ENCODE data around the gene IER2. TPM values are rescaled to one million over a fixed set of nuclear protein-coding genes. Genes with fewer than 3 reads are reported as not detected.

The IER2 gene
- total RNA-seq, 1 experiment from 2014 or later: 164 TPM

DNA sequence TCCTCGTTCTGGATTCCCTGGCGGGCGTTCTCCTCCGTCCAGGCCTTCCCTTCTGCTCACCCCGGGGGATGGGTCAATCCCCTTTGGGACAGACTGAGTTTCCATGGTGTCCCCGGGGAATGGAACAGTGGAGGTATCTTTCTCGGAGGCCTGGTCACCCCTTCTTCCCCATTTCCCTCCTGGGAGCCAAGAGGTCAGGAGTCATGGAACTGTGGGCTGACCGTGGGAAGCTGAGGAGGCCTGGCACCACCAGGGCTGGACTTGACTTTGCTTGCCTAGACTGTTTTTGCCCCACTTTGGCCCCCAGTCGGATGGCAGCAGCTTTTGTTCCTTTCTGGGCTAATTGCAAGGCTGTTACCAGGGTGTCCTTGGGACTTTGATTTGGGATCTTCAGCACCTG, 30.2 kb upstream of the IER2 start:
- Histone ChIP-seq H3K9me3 (ENCODE audit: low read depth, low read length, poor library complexity, severe bottlenecking) (no peaks in the 10 kb centered on the region), H3K27ac (ENCODE audit: low read depth, low read length, poor library complexity, severe bottlenecking) (peak overlapping the region; percentile 95), H3K4me3 (ENCODE audit: low read depth, low read length, poor library complexity, severe bottlenecking) (peak overlapping the region; percentile 82), H3K4me1 (ENCODE audit: insufficient read depth, low read length, poor library complexity, severe bottlenecking) (peaks cover 47% of the 10 kb centered on the region), H3K36me3 (ENCODE audit: insufficient read depth, low read length, poor library complexity, severe bottlenecking) (peaks cover 13% of the 10 kb centered on the region), H3K27me3 (replicated peaks; ENCODE audit: insufficient read depth, low read depth, low read length, poor library complexity) (no peaks in the 10 kb centered on the region)
- no peak for TF ChIP-seq EZH2 (IDR thresholded peaks at IDR 0.05; ENCODE audit: borderline replicate concordance, low read depth, low read length, poor library complexity, severe bottlenecking)
- TF ChIP-seq, protein P1, sequence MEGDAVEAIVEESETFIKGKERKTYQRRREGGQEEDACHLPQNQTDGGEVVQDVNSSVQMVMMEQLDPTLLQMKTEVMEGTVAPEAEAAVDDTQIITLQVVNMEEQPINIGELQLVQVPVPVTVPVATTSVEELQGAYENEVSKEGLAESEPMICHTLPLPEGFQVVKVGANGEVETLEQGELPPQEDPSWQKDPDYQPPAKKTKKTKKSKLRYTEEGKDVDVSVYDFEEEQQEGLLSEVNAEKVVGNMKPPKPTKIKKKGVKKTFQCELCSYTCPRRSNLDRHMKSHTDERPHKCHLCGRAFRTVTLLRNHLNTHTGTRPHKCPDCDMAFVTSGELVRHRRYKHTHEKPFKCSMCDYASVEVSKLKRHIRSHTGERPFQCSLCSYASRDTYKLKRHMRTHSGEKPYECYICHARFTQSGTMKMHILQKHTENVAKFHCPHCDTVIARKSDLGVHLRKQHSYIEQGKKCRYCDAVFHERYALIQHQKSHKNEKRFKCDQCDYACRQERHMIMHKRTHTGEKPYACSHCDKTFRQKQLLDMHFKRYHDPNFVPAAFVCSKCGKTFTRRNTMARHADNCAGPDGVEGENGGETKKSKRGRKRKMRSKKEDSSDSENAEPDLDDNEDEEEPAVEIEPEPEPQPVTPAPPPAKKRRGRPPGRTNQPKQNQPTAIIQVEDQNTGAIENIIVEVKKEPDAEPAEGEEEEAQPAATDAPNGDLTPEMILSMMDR (conservative IDR thresholded peaks at IDR 0.05; ENCODE audit: low read depth, low read length): no peak
- BruUV-seq (replicated peaks): no TSS peak
- CTCF ChIA-PET: interaction anchor here (0.8 kb wide), 1 partner anchor 30 kb away, joined by 3 read pairs; the partner anchor contains the start of genes IER2 and STX10
- POLR2A ChIA-PET (ENCODE audit: low non-redundant PET): interaction anchor here (1.0 kb wide), 1 partner anchor 32 kb away, joined by 3 read pairs; no protein-coding TSS in a partner anchor
- intact Hi-C loops (cut with micrococcal nuclease; ENCODE audit: unreplicated experiment): no loop called here
- DNase-seq (ENCODE audit: low spot score): no peak

DNA sequence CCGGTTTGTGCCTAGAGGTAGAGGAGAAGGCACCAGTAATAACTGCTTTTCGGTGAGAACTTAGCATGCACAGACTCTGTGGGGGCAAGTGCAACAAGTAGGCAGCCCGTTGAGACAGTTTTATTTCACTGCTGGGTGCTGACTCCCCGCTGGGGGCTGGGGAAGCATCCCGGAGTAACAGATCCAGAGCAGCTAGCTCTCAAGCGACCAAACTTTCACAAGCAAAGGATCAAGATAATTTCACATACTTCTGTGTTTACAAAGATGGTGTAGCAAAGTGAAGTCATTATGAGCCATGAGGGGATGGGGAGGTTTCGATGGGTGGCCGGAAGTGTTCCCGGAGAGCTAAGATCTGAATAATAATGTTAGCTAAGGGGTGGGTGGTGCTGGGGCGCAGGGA, 29.4 kb upstream of the IER2 start:
- H3K4me3 ChIP-seq (ENCODE audit: low read depth, low read length, poor library complexity, severe bottlenecking): peak overlapping the region; percentile 82
- TSS peak; percentile 18 for BruUV-seq (replicated peaks)

DNA sequence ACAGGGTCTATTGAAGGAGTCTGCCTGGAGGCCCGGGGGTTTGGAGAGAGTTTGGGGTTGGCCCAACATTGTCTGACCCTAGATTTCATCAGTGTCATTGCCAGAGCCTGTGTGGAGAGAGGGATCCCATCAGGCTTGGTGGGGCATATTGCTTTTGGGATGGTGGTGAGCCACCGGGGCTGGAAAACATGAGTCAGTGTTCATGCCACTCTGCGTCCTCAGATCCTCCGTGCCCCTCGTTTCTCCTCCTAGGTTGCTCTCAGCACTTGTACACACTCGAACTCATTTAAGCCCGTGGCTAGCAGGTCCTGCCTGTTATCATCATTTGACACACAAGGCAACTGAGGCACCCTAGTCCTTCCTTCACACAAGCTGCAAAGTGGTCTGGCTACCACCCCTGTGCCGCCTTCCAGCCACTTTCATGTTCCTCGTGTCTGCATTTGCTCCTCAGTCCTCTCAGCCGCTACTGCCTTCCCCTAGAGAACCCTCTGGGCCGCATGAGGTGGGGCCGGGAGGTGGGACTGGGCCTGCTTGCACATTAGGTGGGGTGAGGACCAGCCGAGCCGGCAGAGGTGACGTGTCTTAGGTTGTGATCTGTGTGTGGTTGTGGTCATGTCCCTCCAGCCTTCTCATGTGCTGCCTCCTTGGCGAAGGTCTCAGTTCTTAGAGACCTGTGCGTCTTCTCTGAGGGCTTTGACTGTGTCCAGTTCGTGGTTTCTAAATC, 28.5 kb upstream of the IER2 start:
- ChIA-PET POLR2A (ENCODE audit: low non-redundant PET) (no interaction called here), CTCF (no interaction called here)
- BruUV-seq (replicated peaks): no TSS peak
- H3K4me1 ChIP-seq (ENCODE audit: insufficient read depth, low read length, poor library complexity, severe bottlenecking): peaks cover 39% of the 10 kb centered on the region
- no peak for TF ChIP-seq EZH2 (IDR thresholded peaks at IDR 0.05; ENCODE audit: borderline replicate concordance, low read depth, low read length, poor library complexity, severe bottlenecking)
- H3K27me3 ChIP-seq (replicated peaks; ENCODE audit: insufficient read depth, low read depth, low read length, poor library complexity): no peaks in the 10 kb centered on the region
- H3K4me3 ChIP-seq (ENCODE audit: low read depth, low read length, poor library complexity, severe bottlenecking): peak overlapping the region; percentile 82
- intact Hi-C loops (cut with micrococcal nuclease; ENCODE audit: unreplicated experiment): no loop called here
- peaks cover 16% of the 10 kb centered on the region for H3K36me3 ChIP-seq (ENCODE audit: insufficient read depth, low read length, poor library complexity, severe bottlenecking)
- H3K27ac ChIP-seq (ENCODE audit: low read depth, low read length, poor library complexity, severe bottlenecking): peak overlapping the region; percentile 95
- no peaks in the 10 kb centered on the region for H3K9me3 ChIP-seq (ENCODE audit: low read depth, low read length, poor library complexity, severe bottlenecking)
- DNase-seq (ENCODE audit: low spot score): no peak

More for the DNA sequence above, 29.4 kb upstream of the IER2 start:
- intact Hi-C loops (cut with micrococcal nuclease; ENCODE audit: unreplicated experiment): no loop called here
- Histone ChIP-seq H3K27me3 (replicated peaks; ENCODE audit: insufficient read depth, low read depth, low read length, poor library complexity) (no peaks in the 10 kb centered on the region), H3K27ac (ENCODE audit: low read depth, low read length, poor library complexity, severe bottlenecking) (peak overlapping the region; percentile 95), H3K4me1 (ENCODE audit: insufficient read depth, low read length, poor library complexity, severe bottlenecking) (peaks cover 39% of the 10 kb centered on the region), H3K9me3 (ENCODE audit: low read depth, low read length, poor library complexity, severe bottlenecking) (no peaks in the 10 kb centered on the region), H3K36me3 (ENCODE audit: insufficient read depth, low read length, poor library complexity, severe bottlenecking) (peaks cover 11% of the 10 kb centered on the region)
- POLR2A ChIA-PET (ENCODE audit: low non-redundant PET): interaction anchor here (0.6 to 1.0 kb wide), 2 partner anchors 32 to 1030 kb away, joined by 3 to 4 read pairs; no protein-coding TSS in a partner anchor
- peak; percentile 92 for DNase-seq (ENCODE audit: low spot score)
- TF ChIP-seq EZH2 (IDR thresholded peaks at IDR 0.05; ENCODE audit: borderline replicate concordance, low read depth, low read length, poor library complexity, severe bottlenecking): no peak
- TF ChIP-seq, protein P1 (conservative IDR thresholded peaks at IDR 0.05; ENCODE audit: low read depth, low read length): no peak
- CTCF ChIA-PET: interaction anchor here (0.6 to 0.8 kb wide), 2 partner anchors 29 to 43 kb away, joined by 3 to 8 read pairs; partner anchors contain the start of genes IER2 and STX10
